ENCODE results near the gene PRDM15.

DNA sequence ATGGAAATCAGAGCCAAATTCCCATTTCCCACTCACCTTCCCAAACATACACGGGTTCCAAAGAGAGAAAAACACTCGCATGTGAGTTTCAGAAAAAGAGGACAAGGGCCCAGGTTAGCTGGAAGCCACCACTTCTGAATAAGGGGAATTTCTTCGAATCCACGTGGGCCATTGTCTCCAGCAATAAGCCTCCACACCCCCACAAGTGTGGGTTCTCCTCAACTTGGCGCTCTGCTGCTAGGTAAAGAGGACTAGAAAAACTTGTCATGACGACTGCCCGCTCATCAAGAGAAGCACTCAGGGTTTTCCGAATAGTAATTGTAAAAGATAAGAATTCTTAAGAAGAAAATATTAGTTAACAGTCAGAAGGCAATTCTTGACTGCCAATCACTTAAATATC is 30.6 kb downstream of the PRDM15 start:
- TF ChIP-seq, protein P1, sequence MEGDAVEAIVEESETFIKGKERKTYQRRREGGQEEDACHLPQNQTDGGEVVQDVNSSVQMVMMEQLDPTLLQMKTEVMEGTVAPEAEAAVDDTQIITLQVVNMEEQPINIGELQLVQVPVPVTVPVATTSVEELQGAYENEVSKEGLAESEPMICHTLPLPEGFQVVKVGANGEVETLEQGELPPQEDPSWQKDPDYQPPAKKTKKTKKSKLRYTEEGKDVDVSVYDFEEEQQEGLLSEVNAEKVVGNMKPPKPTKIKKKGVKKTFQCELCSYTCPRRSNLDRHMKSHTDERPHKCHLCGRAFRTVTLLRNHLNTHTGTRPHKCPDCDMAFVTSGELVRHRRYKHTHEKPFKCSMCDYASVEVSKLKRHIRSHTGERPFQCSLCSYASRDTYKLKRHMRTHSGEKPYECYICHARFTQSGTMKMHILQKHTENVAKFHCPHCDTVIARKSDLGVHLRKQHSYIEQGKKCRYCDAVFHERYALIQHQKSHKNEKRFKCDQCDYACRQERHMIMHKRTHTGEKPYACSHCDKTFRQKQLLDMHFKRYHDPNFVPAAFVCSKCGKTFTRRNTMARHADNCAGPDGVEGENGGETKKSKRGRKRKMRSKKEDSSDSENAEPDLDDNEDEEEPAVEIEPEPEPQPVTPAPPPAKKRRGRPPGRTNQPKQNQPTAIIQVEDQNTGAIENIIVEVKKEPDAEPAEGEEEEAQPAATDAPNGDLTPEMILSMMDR (IDR thresholded peaks at IDR 0.05) = no peak
- no peak for TF ChIP-seq POLR2A (IDR thresholded peaks at IDR 0.05)

Measured in esophagus squamous epithelium (tissue), 4 donors.